Measurements from ENCODE around the gene TCERG1L.

DNA sequence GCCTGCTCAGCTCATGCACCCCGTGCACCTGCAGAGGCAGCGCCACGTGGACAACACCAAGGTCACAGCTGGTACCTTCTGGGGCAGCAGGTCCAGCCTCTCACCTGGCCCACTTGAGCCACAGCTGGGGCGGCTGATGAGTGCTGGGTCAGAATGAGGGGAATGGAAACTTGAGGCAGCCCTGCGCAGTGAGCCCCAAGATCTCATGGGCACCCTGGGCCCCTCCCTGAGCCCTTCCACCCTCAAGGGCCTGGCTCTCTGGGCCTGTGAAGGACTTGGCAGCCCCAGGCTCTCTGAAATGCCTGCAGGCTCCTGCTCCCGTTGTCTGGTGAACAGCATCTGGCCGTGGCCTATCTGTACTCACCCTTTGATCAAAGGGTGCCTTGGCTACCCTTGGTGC lies 112.7 kb downstream of the TCERG1L start:
- TF ChIP-seq CTCF (IDR thresholded peaks at IDR 0.05) (no peak), POLR2A (IDR thresholded peaks at IDR 0.05) (no peak)
